Measurements from ENCODE around the gene HIVEP3. TPM values are rescaled to one million over a fixed set of nuclear protein-coding genes. Genes with fewer than 3 reads are reported as not detected.

HIVEP3 gene
- polyA plus RNA-seq, 1 of the 3 experiments (the other 2 are of a cell fraction): 6.4 TPM

DNA sequence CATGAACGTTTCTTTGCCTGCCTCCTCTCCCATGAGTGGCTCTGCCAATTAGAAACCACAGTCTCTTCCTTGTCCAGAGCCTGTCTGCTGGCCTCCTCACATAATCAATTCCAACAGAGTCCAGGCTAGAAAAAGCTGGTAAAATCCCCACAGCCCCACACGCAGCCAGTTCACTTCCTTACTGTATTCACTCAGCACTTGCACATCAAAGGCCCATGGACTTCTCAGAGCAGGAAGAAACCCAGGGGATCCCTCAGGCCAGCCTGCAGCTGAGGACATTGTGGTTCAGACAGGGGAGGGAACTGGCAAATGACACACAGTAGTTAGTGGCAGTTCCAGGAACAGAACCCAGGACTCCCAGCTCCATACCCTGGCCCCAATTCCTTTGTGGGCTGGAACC lies 262.7 kb downstream of the HIVEP3 start (continued):
- TF ChIP-seq, protein P1, sequence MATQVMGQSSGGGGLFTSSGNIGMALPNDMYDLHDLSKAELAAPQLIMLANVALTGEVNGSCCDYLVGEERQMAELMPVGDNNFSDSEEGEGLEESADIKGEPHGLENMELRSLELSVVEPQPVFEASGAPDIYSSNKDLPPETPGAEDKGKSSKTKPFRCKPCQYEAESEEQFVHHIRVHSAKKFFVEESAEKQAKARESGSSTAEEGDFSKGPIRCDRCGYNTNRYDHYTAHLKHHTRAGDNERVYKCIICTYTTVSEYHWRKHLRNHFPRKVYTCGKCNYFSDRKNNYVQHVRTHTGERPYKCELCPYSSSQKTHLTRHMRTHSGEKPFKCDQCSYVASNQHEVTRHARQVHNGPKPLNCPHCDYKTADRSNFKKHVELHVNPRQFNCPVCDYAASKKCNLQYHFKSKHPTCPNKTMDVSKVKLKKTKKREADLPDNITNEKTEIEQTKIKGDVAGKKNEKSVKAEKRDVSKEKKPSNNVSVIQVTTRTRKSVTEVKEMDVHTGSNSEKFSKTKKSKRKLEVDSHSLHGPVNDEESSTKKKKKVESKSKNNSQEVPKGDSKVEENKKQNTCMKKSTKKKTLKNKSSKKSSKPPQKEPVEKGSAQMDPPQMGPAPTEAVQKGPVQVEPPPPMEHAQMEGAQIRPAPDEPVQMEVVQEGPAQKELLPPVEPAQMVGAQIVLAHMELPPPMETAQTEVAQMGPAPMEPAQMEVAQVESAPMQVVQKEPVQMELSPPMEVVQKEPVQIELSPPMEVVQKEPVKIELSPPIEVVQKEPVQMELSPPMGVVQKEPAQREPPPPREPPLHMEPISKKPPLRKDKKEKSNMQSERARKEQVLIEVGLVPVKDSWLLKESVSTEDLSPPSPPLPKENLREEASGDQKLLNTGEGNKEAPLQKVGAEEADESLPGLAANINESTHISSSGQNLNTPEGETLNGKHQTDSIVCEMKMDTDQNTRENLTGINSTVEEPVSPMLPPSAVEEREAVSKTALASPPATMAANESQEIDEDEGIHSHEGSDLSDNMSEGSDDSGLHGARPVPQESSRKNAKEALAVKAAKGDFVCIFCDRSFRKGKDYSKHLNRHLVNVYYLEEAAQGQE (IDR thresholded peaks at IDR 0.05; ENCODE audit: low read depth, low read length): no peak

DNA sequence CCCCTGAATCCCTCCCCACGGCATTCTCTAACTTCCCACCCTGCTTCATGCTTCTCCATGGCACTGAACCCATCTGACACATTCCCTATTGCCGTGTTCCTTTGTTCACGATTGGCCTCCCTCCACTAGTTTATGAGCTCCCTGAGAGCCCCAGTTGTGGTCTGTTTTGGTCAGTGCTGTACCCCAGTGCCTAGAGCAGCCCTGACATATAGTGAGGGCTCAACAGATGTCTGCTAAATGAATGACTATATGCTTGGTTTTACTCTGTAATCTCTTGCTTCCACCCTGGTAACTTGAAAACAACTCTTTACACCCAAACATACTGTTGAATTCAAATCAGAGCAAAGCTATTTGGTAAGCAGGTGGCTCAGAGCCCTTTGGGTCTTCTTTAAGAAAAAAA lies 263.1 kb downstream of the HIVEP3 start:
- POLR2A ChIA-PET: no interaction called here
- no peaks in the 10 kb centered on the region for H3K79me2 ChIP-seq (ENCODE audit: insufficient read depth)

More for the DNA sequence above, 263.1 kb downstream of the HIVEP3 start:
- 91% methylated on average over 3 of the region's 3 CpGs for WGBS (ENCODE audit: low lambda C conversion rate)
- Histone ChIP-seq H3K4me3 (ENCODE audit: low read depth in 2 of 2, low read length in 1 of 2) (no peak overlapping the region), H3K9me3 (no peaks in the 10 kb centered on the region), H3K27me3 (ENCODE audit: insufficient read depth) (no peaks in the 10 kb centered on the region), H3K36me3 (replicated peaks in 1 of 2; ENCODE audit: control insufficient read depth in 1 of 2, insufficient read depth in 2 of 2, low read length in 1 of 2) (no peaks in the 10 kb centered on the region), H3K9ac (no peak overlapping the region), H3K4me2 (no peak overlapping the region), H3F3A (replicated peaks; ENCODE audit: insufficient read depth) (no peaks in the 10 kb centered on the region), H3K9me2 (no peaks in the 10 kb centered on the region), H3K4me1 (ENCODE audit: control insufficient read depth in 1 of 2, insufficient read depth in 2 of 2, low read depth in 1 of 2, low read length in 1 of 2) (peaks cover 3 to 17% of the 10 kb centered on the region in 2 experiments; a peak in 2 of 4 replicates), H4K20me1 (ENCODE audit: insufficient read depth) (no peaks in the 10 kb centered on the region), H2AFZ (ENCODE audit: low read depth) (no peak overlapping the region), H3K27ac (ENCODE audit: low read depth in 2 of 2, low read length in 1 of 2) (no peak overlapping the region)
- CTCF ChIA-PET: interaction anchor here (1.2 to 1.5 kb wide), 2 partner anchors 29 to 82 kb away, joined by 3 to 4 read pairs; no protein-coding TSS in a partner anchor
- TF ChIP-seq, protein P2, sequence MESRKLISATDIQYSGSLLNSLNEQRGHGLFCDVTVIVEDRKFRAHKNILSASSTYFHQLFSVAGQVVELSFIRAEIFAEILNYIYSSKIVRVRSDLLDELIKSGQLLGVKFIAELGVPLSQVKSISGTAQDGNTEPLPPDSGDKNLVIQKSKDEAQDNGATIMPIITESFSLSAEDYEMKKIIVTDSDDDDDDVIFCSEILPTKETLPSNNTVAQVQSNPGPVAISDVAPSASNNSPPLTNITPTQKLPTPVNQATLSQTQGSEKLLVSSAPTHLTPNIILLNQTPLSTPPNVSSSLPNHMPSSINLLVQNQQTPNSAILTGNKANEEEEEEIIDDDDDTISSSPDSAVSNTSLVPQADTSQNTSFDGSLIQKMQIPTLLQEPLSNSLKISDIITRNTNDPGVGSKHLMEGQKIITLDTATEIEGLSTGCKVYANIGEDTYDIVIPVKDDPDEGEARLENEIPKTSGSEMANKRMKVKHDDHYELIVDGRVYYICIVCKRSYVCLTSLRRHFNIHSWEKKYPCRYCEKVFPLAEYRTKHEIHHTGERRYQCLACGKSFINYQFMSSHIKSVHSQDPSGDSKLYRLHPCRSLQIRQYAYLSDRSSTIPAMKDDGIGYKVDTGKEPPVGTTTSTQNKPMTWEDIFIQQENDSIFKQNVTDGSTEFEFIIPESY (IDR thresholded peaks at IDR 0.05; ENCODE audit: borderline replicate concordance, low read depth): no peak
- TF ChIP-seq EP300 (IDR thresholded peaks at IDR 0.05; ENCODE audit: borderline replicate concordance in 1 of 2, low read depth in 1 of 2, low read length in 1 of 2) (no peak), NRF1 (IDR thresholded peaks at IDR 0.05; ENCODE audit: low read depth, low read length) (no peak), MEF2A (IDR thresholded peaks at IDR 0.05; ENCODE audit: borderline replicate concordance, low read depth) (no peak), TEAD4 (IDR thresholded peaks at IDR 0.05; ENCODE audit: borderline replicate concordance, insufficient read depth) (no peak), CHD2 (IDR thresholded peaks at IDR 0.05; ENCODE audit: low read length, partially characterized antibody) (no peak)
- TF ChIP-seq, protein P3, sequence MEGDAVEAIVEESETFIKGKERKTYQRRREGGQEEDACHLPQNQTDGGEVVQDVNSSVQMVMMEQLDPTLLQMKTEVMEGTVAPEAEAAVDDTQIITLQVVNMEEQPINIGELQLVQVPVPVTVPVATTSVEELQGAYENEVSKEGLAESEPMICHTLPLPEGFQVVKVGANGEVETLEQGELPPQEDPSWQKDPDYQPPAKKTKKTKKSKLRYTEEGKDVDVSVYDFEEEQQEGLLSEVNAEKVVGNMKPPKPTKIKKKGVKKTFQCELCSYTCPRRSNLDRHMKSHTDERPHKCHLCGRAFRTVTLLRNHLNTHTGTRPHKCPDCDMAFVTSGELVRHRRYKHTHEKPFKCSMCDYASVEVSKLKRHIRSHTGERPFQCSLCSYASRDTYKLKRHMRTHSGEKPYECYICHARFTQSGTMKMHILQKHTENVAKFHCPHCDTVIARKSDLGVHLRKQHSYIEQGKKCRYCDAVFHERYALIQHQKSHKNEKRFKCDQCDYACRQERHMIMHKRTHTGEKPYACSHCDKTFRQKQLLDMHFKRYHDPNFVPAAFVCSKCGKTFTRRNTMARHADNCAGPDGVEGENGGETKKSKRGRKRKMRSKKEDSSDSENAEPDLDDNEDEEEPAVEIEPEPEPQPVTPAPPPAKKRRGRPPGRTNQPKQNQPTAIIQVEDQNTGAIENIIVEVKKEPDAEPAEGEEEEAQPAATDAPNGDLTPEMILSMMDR (IDR thresholded peaks at IDR 0.05): no peak
- DNase-seq: no peak
